H9 (cell line): Measurements from ENCODE around the gene DHCR7. TPM values are rescaled to one million over a fixed set of nuclear protein-coding genes. Genes with fewer than 3 reads are reported as not detected.

Experiments
- DNase-seq: peaks from one replicate; pipeline ENCODE4 v3.0.0-alpha.2; 2017
- H2AFZ ChIP-seq: one replicate; pipeline ENCODE4 v1.6.1; 2013; ENCODE audit warnings: mild to moderate bottlenecking, low read length, control low read depth, moderate library complexity
- H2AK5ac ChIP-seq: 2 replicates; pipeline ENCODE4 v1.6.1; 2013; ENCODE audit warnings: low read length, control low read depth, mixed read lengths; ENCODE audit not compliant: insufficient read length
- H2BK120ac ChIP-seq: one replicate; pipeline ENCODE4 v1.6.1; 2013; ENCODE audit warnings: low read depth, mild to moderate bottlenecking, low read length, control low read depth, inconsistent platforms; ENCODE audit not compliant: poor library complexity, severe bottlenecking
- H2BK12ac ChIP-seq: 2 replicates; pipeline ENCODE4 v1.6.1; 2013; ENCODE audit warnings: low read length, control low read depth, mixed read lengths, low read depth; ENCODE audit not compliant: insufficient read length
- H2BK15ac ChIP-seq: 2 replicates; pipeline ENCODE4 v1.6.1; 2013; ENCODE audit warnings: low read depth, low read length, control low read depth
- H2BK20ac ChIP-seq: one replicate; pipeline ENCODE4 v1.6.1; 2013; ENCODE audit warnings: low read depth, mild to moderate bottlenecking, low read length, control low read depth, inconsistent platforms; ENCODE audit not compliant: poor library complexity, severe bottlenecking
- H2BK5ac ChIP-seq: 2 replicates; pipeline ENCODE4 v1.6.1; 2013; ENCODE audit warnings: low read length, control low read depth, mixed read lengths; ENCODE audit not compliant: insufficient read length
- H3K14ac ChIP-seq: 2 replicates; pipeline ENCODE4 v1.6.1; 2013; ENCODE audit warnings: low read length, control low read depth; ENCODE audit not compliant: insufficient read depth
- H3K18ac ChIP-seq: 2 replicates; pipeline ENCODE4 v1.6.1; 2013; ENCODE audit warnings: low read depth, mild to moderate bottlenecking, mixed read lengths, low read length, control low read depth; ENCODE audit not compliant: insufficient read length
- H3K23ac ChIP-seq: 2 replicates; pipeline ENCODE4 v1.6.1; 2013; ENCODE audit warnings: low read length, control low read depth, mixed read lengths, low read depth; ENCODE audit not compliant: insufficient read length
- H3K23me2 ChIP-seq: 2 replicates; pipeline ENCODE4 v1.6.1; 2013; ENCODE audit warnings: low read depth, mild to moderate bottlenecking, mixed read lengths, low read length, control low read depth; ENCODE audit not compliant: insufficient read length, poor library complexity, severe bottlenecking
- H3K27ac ChIP-seq: 2 replicates; pipeline ENCODE4 v1.5.1; 2013; ENCODE audit warnings: low read length, control low read depth, mixed read lengths, low read depth; ENCODE audit not compliant: insufficient read length
- H3K27me3 ChIP-seq: 2 replicates; pipeline ENCODE4 v1.6.1; 2013; ENCODE audit warnings: low read length, control low read depth, inconsistent platforms; ENCODE audit not compliant: insufficient read depth
- H3K4ac ChIP-seq: 2 replicates; pipeline ENCODE4 v1.6.1; 2013; ENCODE audit warnings: low read depth, mild to moderate bottlenecking, control low read depth, inconsistent platforms, low read length, moderate library complexity
- H3K4me1 ChIP-seq: 2 replicates; pipeline ENCODE4 v1.6.1; 2013; ENCODE audit warnings: low read length, control low read depth, inconsistent platforms; ENCODE audit not compliant: insufficient read depth
- H3K4me2 ChIP-seq: 2 replicates; pipeline ENCODE4 v1.6.1; 2013; ENCODE audit warnings: low read length, control low read depth, mixed read lengths; ENCODE audit not compliant: insufficient read length, insufficient read depth
- H3K56ac ChIP-seq: 2 replicates; pipeline ENCODE4 v1.6.1; 2013; ENCODE audit warnings: low read depth, mild to moderate bottlenecking, mixed read lengths, low read length, control low read depth; ENCODE audit not compliant: insufficient read length
- H3K79me1 ChIP-seq: 2 replicates; pipeline ENCODE4 v1.6.1; 2013; ENCODE audit warnings: low read depth, mild to moderate bottlenecking, moderate library complexity, low read length, control low read depth, inconsistent platforms; ENCODE audit not compliant: insufficient read depth, poor library complexity, severe bottlenecking
- H3K79me2 ChIP-seq: 2 replicates; pipeline ENCODE4 v1.6.1; 2013; ENCODE audit warnings: low read length, control low read depth, inconsistent platforms; ENCODE audit not compliant: insufficient read depth
- H3K9ac ChIP-seq: 2 replicates; pipeline ENCODE4 v1.6.1; 2013; ENCODE audit warnings: low read length, control low read depth, mixed read lengths; ENCODE audit not compliant: insufficient read length; ENCODE audit errors: extremely low read depth
- H3K9me3 ChIP-seq: one replicate; pipeline ENCODE4 v1.6.1; 2013; ENCODE audit warnings: low read depth, low read length, inconsistent platforms; ENCODE audit not compliant: control insufficient read depth
- H3T11ph ChIP-seq: one replicate; pipeline ENCODE4 v1.6.1; 2013; ENCODE audit warnings: mild to moderate bottlenecking, low read length, control low read depth, inconsistent platforms
- H4K20me1 ChIP-seq: one replicate; pipeline ENCODE4 v1.6.1; 2013; ENCODE audit not compliant: control insufficient read depth, insufficient read length, insufficient read depth
- H4K5ac ChIP-seq: 2 replicates; pipeline ENCODE4 v1.6.1; 2013; ENCODE audit warnings: low read depth, mild to moderate bottlenecking, mixed read lengths, low read length, control low read depth; ENCODE audit not compliant: insufficient read length
- H4K8ac ChIP-seq: replicated peaks from 2 replicates; pipeline ENCODE4 v1.6.1; 2013; ENCODE audit warnings: low read length, control low read depth, mixed read lengths, low read depth; ENCODE audit not compliant: insufficient read length
- H4K91ac ChIP-seq: 2 replicates; pipeline ENCODE4 v1.6.1; 2013; ENCODE audit warnings: low read depth, mild to moderate bottlenecking, moderate library complexity, mixed read lengths, low read length, control low read depth; ENCODE audit not compliant: insufficient read length
- H3K27ac Mint-ChIP-seq, 3 experiments: 2 replicates in 2 of 3; 3 replicates in 1 of 3; pipeline ENCODE4 v1.8.0; 2020 to 2021; ENCODE audit warnings: mixed read lengths in 3 of 3, mild to moderate bottlenecking in 1 of 3, moderate library complexity in 1 of 3
- H3K27me3 Mint-ChIP-seq: 2 replicates; pipeline ENCODE4 v1.8.0; 2021; ENCODE audit warnings: low read depth, mild to moderate bottlenecking, moderate library complexity, mixed read lengths
- H3K36me3 Mint-ChIP-seq, 3 experiments: 2 replicates in 2 of 3; 3 replicates in 1 of 3; pipeline ENCODE4 v1.8.0; 2020 to 2021; ENCODE audit warnings: low read depth in 3 of 3, mixed read lengths in 3 of 3; ENCODE audit not compliant: insufficient read depth in 1 of 3
- H3K4me1 Mint-ChIP-seq, 2 experiments: 2 replicates each; pipeline ENCODE4 v1.8.0; 2020; ENCODE audit warnings: mixed read lengths in 2 of 2
- H3K4me3 Mint-ChIP-seq, 2 experiments: 2 replicates in 1 of 2; 3 replicates in 1 of 2; pipeline ENCODE4 v1.8.0; 2020 to 2021; ENCODE audit warnings: mild to moderate bottlenecking in 2 of 2, mixed read lengths in 2 of 2, moderate library complexity in 1 of 2
- H3K9me3 Mint-ChIP-seq, 2 experiments: 2 replicates in 1 of 2; 3 replicates in 1 of 2; pipeline ENCODE4 v1.8.0; 2020; ENCODE audit warnings: mild to moderate bottlenecking in 2 of 2, mixed read lengths in 2 of 2, moderate library complexity in 1 of 2
- CTCF ChIP-seq: fragments of 200-600 bp; sonication (generic); conservative IDR thresholded peaks from 3 replicates; pipeline ENCODE4 v1.8.0; 2021; ENCODE audit warnings: antibody characterized with exemption, mild to moderate bottlenecking
- WGBS: extraction: QIAGEN DNeasy Blood & Tissue Kit; methylation state at CpG from one replicate; pipeline ENCODE4 v1.1.7; 2013; ENCODE audit warnings: missing lambda C conversion rate, low lambda C conversion rate, mixed read lengths; ENCODE audit not compliant: insufficient read length; ENCODE audit errors: extremely low coverage; 5-methylcytosine and 5-hydroxymethylcytosine counted together
- total RNA-seq: library from RNA; stranded (reverse); gene quantifications from 2 replicates; pipeline ENCODE4 v1.2.1, GENCODE V29; 2021

Gene DHCR7
- total RNA-seq, 1 experiment from 2014 or later = 124 TPM

DNA sequence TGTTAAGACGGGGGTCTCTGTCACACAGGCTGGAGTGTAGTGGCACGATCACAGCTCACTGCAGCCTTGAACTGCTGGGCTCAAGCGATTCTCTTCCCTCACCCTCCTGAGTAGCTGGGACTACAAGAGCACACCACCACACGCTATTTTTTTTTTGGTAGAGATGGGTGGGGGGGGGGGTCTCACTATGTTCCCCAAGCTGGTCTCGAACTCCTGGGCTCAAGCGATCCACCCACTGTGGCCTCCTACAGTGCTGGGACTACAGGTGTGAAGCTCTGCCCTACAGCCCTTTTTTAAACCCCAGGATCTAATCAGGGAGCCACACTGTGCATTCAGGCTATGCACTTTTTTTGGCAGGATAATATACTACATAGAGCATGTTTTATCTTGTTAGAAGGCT, 1.4 kb upstream of the DHCR7 start:
- peaks cover 13% of the 10 kb centered on the region for H3K79me1 ChIP-seq
- H4K91ac ChIP-seq = no peak overlapping the region
- H3K9me3 Mint-ChIP-seq = peaks cover 3 to 4% of the 10 kb centered on the region in 2 experiments; a peak in 2 of 5 replicates
- no peak overlapping the region for H3K56ac ChIP-seq
- no peaks in the 10 kb centered on the region for H3K27me3 Mint-ChIP-seq
- no peak overlapping the region for H2BK5ac ChIP-seq
- H2AFZ ChIP-seq = no peak overlapping the region
- no CpG with 5 or more reads among the region's 6 CpGs for WGBS
- H3K4ac ChIP-seq = no peak overlapping the region
- peak overlapping the region; percentile 5 for H3K9ac ChIP-seq
- H3K4me3 Mint-ChIP-seq = peak overlapping the region; percentile 95
- H2AK5ac ChIP-seq = no peak overlapping the region
- H2BK12ac ChIP-seq = no peak overlapping the region
- peaks cover 27% of the 10 kb centered on the region for H3K23me2 ChIP-seq
- no peak overlapping the region for H3K14ac ChIP-seq
- H3K4me1 ChIP-seq = peaks cover 4% of the 10 kb centered on the region; the same call in 1 of the 2 replicates
- H3K27ac Mint-ChIP-seq = peak overlapping the region in 1 of 3 experiments; percentile 89; a peak in 3 of 7 replicates
- H3K4me1 Mint-ChIP-seq = peaks cover 48 to 55% of the 10 kb centered on the region in 2 experiments
- H3K23ac ChIP-seq = no peak overlapping the region
- no peaks in the 10 kb centered on the region for H3K27me3 ChIP-seq
- no peaks in the 10 kb centered on the region for H4K20me1 ChIP-seq
- no peak overlapping the region for H2BK120ac ChIP-seq
- TF ChIP-seq CTCF = no peak
- no peak overlapping the region for H4K8ac ChIP-seq
- H2BK20ac ChIP-seq = no peak overlapping the region
- H3K4me2 ChIP-seq = peak overlapping the region; percentile 87
- peaks cover 25 to 32% (median 25%) of the 10 kb centered on the region in 3 experiments for H3K36me3 Mint-ChIP-seq
- no peak overlapping the region for H4K5ac ChIP-seq
- no peak overlapping the region for H3K18ac ChIP-seq
- H3K9me3 ChIP-seq = no peaks in the 10 kb centered on the region
- H3K27ac ChIP-seq = no peak overlapping the region
- peaks cover 10% of the 10 kb centered on the region; the same call in 1 of the 2 replicates for H3K79me2 ChIP-seq
- no peak for DNase-seq
- H3T11ph ChIP-seq = no peak overlapping the region
- no peak overlapping the region for H2BK15ac ChIP-seq
